Sigmoid colon (tissue), 7 donors: ENCODE data around the gene MEIOB. TPM values are rescaled to one million over a fixed set of nuclear protein-coding genes. Genes with fewer than 3 reads are reported as not detected.

ENCODE experiments used
- DNase-seq: peaks from one replicate; pipeline ENCODE4 v3.0.0-alpha.2; 2019
- H3K27ac ChIP-seq, 4 donors: fragments of 200-600 bp; sonication (generic); one replicate each; pipeline ENCODE4 v1.5.1; 2016 to 2019; ENCODE audit warnings: mild to moderate bottlenecking in 1 of 4
- H3K27me3 ChIP-seq, 3 donors: fragments of 200-600 bp; sonication (generic); one replicate each; pipeline ENCODE4 v1.5.1; 2019; ENCODE audit warnings: mild to moderate bottlenecking in 1 of 3
- H3K36me3 ChIP-seq, 4 donors: fragments of 200-600 bp; sonication (generic); one replicate each; pipeline ENCODE4 v1.5.1; 2016 to 2019
- H3K4me1 ChIP-seq, 4 donors: fragments of 200-600 bp; sonication (generic); one replicate each; pipeline ENCODE4 v1.5.1; 2017 to 2019
- H3K4me3 ChIP-seq, 4 donors: fragments of 200-600 bp; sonication (generic); one replicate each; pipeline ENCODE4 v1.5.1; 2017 to 2019; ENCODE audit warnings: mild to moderate bottlenecking in 2 of 4, moderate library complexity in 1 of 4
- H3K9me3 ChIP-seq, 4 donors: fragments of 200-600 bp in 3 of 4; sonication (generic) in 3 of 4; one replicate each; pipeline versions ENCODE4 v1.5.1 to v1.6.1; 2013 to 2019
- CTCF ChIP-seq, 4 experiments: fragments of 450-650 bp in 3 of 4; fragments of 200-600 bp in 1 of 4; IDR thresholded peaks; one replicate each; pipeline ENCODE4 v1.5.1; 2016 to 2019; ENCODE audit warnings: antibody characterized with exemption in 4 of 4, mild to moderate bottlenecking in 3 of 4, moderate library complexity in 2 of 4
- EP300 ChIP-seq, 4 donors: sonication (generic); formaldehyde crosslinking; IDR thresholded peaks; one replicate each; pipeline ENCODE4 v1.6.1; 2017; ENCODE audit warnings: antibody characterized with exemption in 4 of 4
- POLR2A ChIP-seq, 2 donors: fragments of 450-650 bp; IDR thresholded peaks; one replicate each; pipeline ENCODE4 v1.6.1; 2016; ENCODE audit warnings: antibody characterized with exemption in 2 of 2, mild to moderate bottlenecking in 2 of 2, moderate library complexity in 2 of 2
- POLR2AphosphoS5 ChIP-seq, 4 donors: sonication (generic); formaldehyde crosslinking; IDR thresholded peaks; one replicate each; pipeline ENCODE4 v1.6.1; 2017; ENCODE audit warnings: antibody characterized with exemption in 4 of 4
- WGBS, 2 donors: extraction: QIAGEN DNeasy Blood & Tissue Kit; methylation state at CpG; one replicate each; pipeline ENCODE4 v1.1.7; 2013; 5-methylcytosine and 5-hydroxymethylcytosine counted together
- intact Hi-C: fragments of 100-400 bp; cut with DNase I; formaldehyde crosslinking; loops from one replicate; pipeline ENCODE4 v1.15.1; 2023
- polyA plus RNA-seq, 3 donors: library from polyadenylated mRNA; stranded (reverse); fragments of 200-250 nt; gene quantifications; one replicate each; pipeline ENCODE4 v1.2.3, GENCODE V29; 2013
- total RNA-seq, 4 donors: library from RNA; depleted of rRNA; stranded (reverse); fragments of >200 nt; gene quantifications; one replicate each; pipeline ENCODE4 v1.1.0, GENCODE V29; 2016
- donor health status: healthy with polysubstance abuse.
- donor health status: Bipolar disorder and iron deficiency.
- donor health status: healthy.

MEIOB gene
- total and polyA plus RNA-seq, 7 donors: 0.10 TPM; not detected in 6

- intact Hi-C loops: no loop called here
- no peak for TF ChIP-seq CTCF (IDR thresholded peaks at IDR 0.05)
- no peak for TF ChIP-seq EP300 (IDR thresholded peaks at IDR 0.05)
- no peak for TF ChIP-seq POLR2A (IDR thresholded peaks at IDR 0.05)
- TF ChIP-seq POLR2AphosphoS5 (IDR thresholded peaks at IDR 0.05): no peak
- Histone ChIP-seq H3K9me3 (no peaks in the 10 kb centered on the region), H3K4me3 (no peak overlapping the region), H3K27ac (no peak overlapping the region), H3K4me1 (peaks cover 0 to 10% (median 6%) of the 10 kb centered on the region in 4 donors), H3K27me3 (peaks cover 33 to 78% (median 53%) of the 10 kb centered on the region in 3 donors), H3K36me3 (no peaks in the 10 kb centered on the region)
- 70 to 80% methylated on average over 25 of the region's 25 CpGs for WGBS, 2 donors
- DNase-seq: no peak
Observed at GRCh38 chr16:1915732-1916639, 44.0 kb upstream of the MEIOB start.

- no peak for DNase-seq
- Histone ChIP-seq H3K4me1 (peaks cover 0 to 10% (median 6%) of the 10 kb centered on the region in 4 donors), H3K36me3 (no peaks in the 10 kb centered on the region), H3K4me3 (no peak overlapping the region), H3K27me3 (peaks cover 29 to 71% (median 44%) of the 10 kb centered on the region in 3 donors), H3K9me3 (no peaks in the 10 kb centered on the region), H3K27ac (no peak overlapping the region)
- intact Hi-C loops: no loop called here
- WGBS, 2 donors: 56 to 62% methylated on average over 8 of the region's 8 CpGs
- TF ChIP-seq POLR2A (IDR thresholded peaks at IDR 0.05): no peak
- TF ChIP-seq POLR2AphosphoS5 (IDR thresholded peaks at IDR 0.05): no peak
- no peak for TF ChIP-seq CTCF (IDR thresholded peaks at IDR 0.05)
- no peak for TF ChIP-seq EP300 (IDR thresholded peaks at IDR 0.05)
Observed at GRCh38 chr16:1914988-1915387, 43.0 kb upstream of the MEIOB start.

- Histone ChIP-seq H3K4me1 (peaks cover 0 to 10% (median 6%) of the 10 kb centered on the region in 4 donors), H3K36me3 (no peaks in the 10 kb centered on the region), H3K27ac (no peak overlapping the region), H3K27me3 (peaks cover 23 to 71% (median 40%) of the 10 kb centered on the region in 3 donors), H3K4me3 (no peak overlapping the region), H3K9me3 (no peaks in the 10 kb centered on the region)
- no peak for DNase-seq
- TF ChIP-seq POLR2AphosphoS5 (IDR thresholded peaks at IDR 0.05) (no peak), POLR2A (IDR thresholded peaks at IDR 0.05) (no peak), CTCF (IDR thresholded peaks at IDR 0.05) (no peak), EP300 (IDR thresholded peaks at IDR 0.05) (no peak)
- intact Hi-C loops: no loop called here
- WGBS, 2 donors: 23 to 43% methylated on average over 15 of the region's 15 CpGs
Observed at GRCh38 chr16:1914084-1914608, 42.2 kb upstream of the MEIOB start.

GRCh38 chr16:1913327-1914083, 41.5 kb upstream of the MEIOB start:
- Histone ChIP-seq H3K36me3 (no peaks in the 10 kb centered on the region), H3K9me3 (no peaks in the 10 kb centered on the region), H3K4me3 (no peak overlapping the region), H3K27ac (no peak overlapping the region), H3K27me3 (peaks cover 19 to 71% (median 40%) of the 10 kb centered on the region in 3 donors), H3K4me1 (peaks cover 0 to 10% (median 3%) of the 10 kb centered on the region in 4 donors)
- 11 to 49% methylated on average over 21 of the region's 21 CpGs for WGBS, 2 donors
- intact Hi-C loops: no loop called here
- DNase-seq: no peak
- TF ChIP-seq POLR2A (IDR thresholded peaks at IDR 0.05): no peak

- peaks cover 8 to 73% (median 35%) of the 10 kb centered on the region in 3 donors for H3K27me3 ChIP-seq
- TF ChIP-seq POLR2AphosphoS5 (IDR thresholded peaks at IDR 0.05) (no peak), CTCF (IDR thresholded peaks at IDR 0.05) (no peak)
- no peaks in the 10 kb centered on the region for H3K9me3 ChIP-seq
- intact Hi-C loops: no loop called here
- 29 to 70% methylated on average over 17 of the region's 17 CpGs for WGBS, 2 donors
- H3K4me1 ChIP-seq: no peaks in the 10 kb centered on the region
- H3K27ac ChIP-seq: no peak overlapping the region
- H3K36me3 ChIP-seq: no peaks in the 10 kb centered on the region
- H3K4me3 ChIP-seq: no peak overlapping the region
- DNase-seq: no peak
Observed at GRCh38 chr16:1912215-1912543, 40.2 kb upstream of the MEIOB start.
